Measurements from ENCODE around the gene PPP1R11.
"Not testable (repeated sequence)": the region's sequence is repeated elsewhere in the genome, so short reads cannot be mapped to it uniquely, and the experiment has no call there.

Gene PPP1R11

GRCh38 chr6:30097902-30098768, 31.1 kb downstream of the PPP1R11 start:
- DNase-seq (ENCODE audit: low spot score): no peak

- DNase-seq (ENCODE audit: low spot score): no peak
Measured at GRCh38 chr6:30100154-30100553, 33.2 kb downstream of the PPP1R11 start.

GRCh38 chr6:30100585-30101443, 33.8 kb downstream of the PPP1R11 start:
- no peak for DNase-seq (ENCODE audit: low spot score)

GRCh38 chr6:30101444-30102413, 34.7 kb downstream of the PPP1R11 start:
- DNase-seq (ENCODE audit: low spot score): peak; percentile 82

GRCh38 chr6:30102414-30102969, 35.5 kb downstream of the PPP1R11 start:
- DNase-seq (ENCODE audit: low spot score): no peak

GRCh38 chr6:30102970-30103871, 36.2 kb downstream of the PPP1R11 start:
- DNase-seq (ENCODE audit: low spot score): peak; percentile 70

GRCh38 chr6:30103872-30104179, 36.8 kb downstream of the PPP1R11 start:
- no peak for DNase-seq (ENCODE audit: low spot score)

GRCh38 chr6:30104661-30105060, 37.7 kb downstream of the PPP1R11 start:
- no peak for DNase-seq (ENCODE audit: low spot score)

GRCh38 chr6:30111266-30111856, 44.4 kb downstream of the PPP1R11 start:
- no peak for DNase-seq (ENCODE audit: low spot score)

GRCh38 chr6:30112402-30112994, 45.5 kb downstream of the PPP1R11 start:
- no peak for DNase-seq (ENCODE audit: low spot score)

- DNase-seq (ENCODE audit: low spot score): peak; percentile 45
Measured at GRCh38 chr6:30113003-30113759, 46.2 kb downstream of the PPP1R11 start, which contains the start of gene TRIM31. Gene TRIM31 (minus strand): TSS chr6:30113090. CDS start chr6:30112805, 285 bp downstream.

- DNase-seq (ENCODE audit: low spot score): no peak
Measured at GRCh38 chr6:30113841-30114240, 46.8 kb downstream of the PPP1R11 start.

GRCh38 chr6:30116724-30117123, 49.7 kb downstream of the PPP1R11 start:
- DNase-seq (ENCODE audit: low spot score): no peak

GRCh38 chr6:30118691-30119090, 51.7 kb downstream of the PPP1R11 start:
- DNase-seq (ENCODE audit: low spot score): not testable (repeated sequence)
